ENCODE results near the gene USP9X. TPM values are rescaled to one million over a fixed set of nuclear protein-coding genes. Genes with fewer than 3 reads are reported as not detected.

The USP9X gene, protein sequence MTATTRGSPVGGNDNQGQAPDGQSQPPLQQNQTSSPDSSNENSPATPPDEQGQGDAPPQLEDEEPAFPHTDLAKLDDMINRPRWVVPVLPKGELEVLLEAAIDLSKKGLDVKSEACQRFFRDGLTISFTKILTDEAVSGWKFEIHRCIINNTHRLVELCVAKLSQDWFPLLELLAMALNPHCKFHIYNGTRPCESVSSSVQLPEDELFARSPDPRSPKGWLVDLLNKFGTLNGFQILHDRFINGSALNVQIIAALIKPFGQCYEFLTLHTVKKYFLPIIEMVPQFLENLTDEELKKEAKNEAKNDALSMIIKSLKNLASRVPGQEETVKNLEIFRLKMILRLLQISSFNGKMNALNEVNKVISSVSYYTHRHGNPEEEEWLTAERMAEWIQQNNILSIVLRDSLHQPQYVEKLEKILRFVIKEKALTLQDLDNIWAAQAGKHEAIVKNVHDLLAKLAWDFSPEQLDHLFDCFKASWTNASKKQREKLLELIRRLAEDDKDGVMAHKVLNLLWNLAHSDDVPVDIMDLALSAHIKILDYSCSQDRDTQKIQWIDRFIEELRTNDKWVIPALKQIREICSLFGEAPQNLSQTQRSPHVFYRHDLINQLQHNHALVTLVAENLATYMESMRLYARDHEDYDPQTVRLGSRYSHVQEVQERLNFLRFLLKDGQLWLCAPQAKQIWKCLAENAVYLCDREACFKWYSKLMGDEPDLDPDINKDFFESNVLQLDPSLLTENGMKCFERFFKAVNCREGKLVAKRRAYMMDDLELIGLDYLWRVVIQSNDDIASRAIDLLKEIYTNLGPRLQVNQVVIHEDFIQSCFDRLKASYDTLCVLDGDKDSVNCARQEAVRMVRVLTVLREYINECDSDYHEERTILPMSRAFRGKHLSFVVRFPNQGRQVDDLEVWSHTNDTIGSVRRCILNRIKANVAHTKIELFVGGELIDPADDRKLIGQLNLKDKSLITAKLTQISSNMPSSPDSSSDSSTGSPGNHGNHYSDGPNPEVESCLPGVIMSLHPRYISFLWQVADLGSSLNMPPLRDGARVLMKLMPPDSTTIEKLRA (N-terminal part only)
- polyA plus RNA-seq (2012; rRNA removed), result 13.2 and 15.7 TPM in 2 replicates
- 15.5 and 15.9 TPM in 2 replicates for polyA plus RNA-seq (2012; cell fraction: cytosol; rRNA removed)
- polyA plus RNA-seq (2012; cell fraction: nucleus; rRNA removed), result 18.7 and 34.4 TPM in 2 replicates

DNA sequence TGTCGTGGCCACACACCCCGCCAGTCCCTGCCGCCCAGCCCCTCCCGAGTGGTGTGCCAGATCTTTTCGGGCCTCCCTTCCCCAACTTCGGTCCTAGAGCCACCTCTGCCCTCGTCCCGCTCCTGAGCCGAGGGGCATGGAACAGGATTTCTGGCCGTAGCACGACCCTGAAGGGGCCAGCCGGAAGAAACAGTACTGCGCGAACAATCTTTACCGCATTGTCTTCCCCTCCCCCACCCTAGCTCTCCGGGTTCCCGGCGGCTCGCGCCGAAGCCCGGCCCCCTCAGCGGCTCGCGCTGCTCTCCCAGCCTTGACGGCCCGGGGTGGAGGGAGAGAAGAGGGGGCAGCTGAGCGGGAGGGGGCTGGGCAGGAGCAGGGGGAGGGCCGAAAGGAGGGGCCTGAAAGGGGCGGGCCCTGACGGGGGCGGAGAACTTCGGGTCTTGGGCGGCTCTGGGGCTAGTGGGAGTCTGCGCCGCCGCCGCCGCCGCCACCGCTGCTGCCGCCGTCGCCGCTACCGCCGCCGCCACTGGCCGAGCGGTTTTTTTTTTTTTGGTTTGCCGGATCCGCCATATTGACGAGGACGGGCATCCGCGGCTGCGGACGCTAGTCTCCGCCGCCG, at the start of gene USP9X:
TSS of gene USP9X (plus strand) at position 553 of the 619 bp plus-strand sequence. CDS start 38,184 bp downstream, outside the sequence.
- H3K36me3 ChIP-seq (replicated peaks in 1 of 2; ENCODE audit: control insufficient read depth in 1 of 2, insufficient read depth in 2 of 2, low read length in 1 of 2), result peaks cover 8 to 9% of the 10 kb centered on the region in 2 experiments
- H3K79me2 ChIP-seq (ENCODE audit: insufficient read depth), result peaks cover 47% of the 10 kb centered on the region
- H3K4me1 ChIP-seq (ENCODE audit: control insufficient read depth in 1 of 2, insufficient read depth in 2 of 2, low read depth in 1 of 2, low read length in 1 of 2), result no peaks in the 10 kb centered on the region; a peak in 3 of 4 replicates
- H4K20me1 ChIP-seq (ENCODE audit: insufficient read depth), result peaks cover 36% of the 10 kb centered on the region
- peak within 1 kb of the TSS; percentile 66 for H2AFZ ChIP-seq (ENCODE audit: low read depth)
- ChIA-PET POLR2A (interaction anchor here (0.6 to 2.3 kb wide), 4 partner anchors 11 to 529 kb away, joined by 3 to 9 read pairs (median 5); no protein-coding TSS in a partner anchor), CTCF (no interaction called here)
- DNase-seq, result peak; percentile 93
- H3F3A ChIP-seq (replicated peaks; ENCODE audit: insufficient read depth), result peaks cover 9% of the 10 kb centered on the region
- H3K27me3 ChIP-seq (ENCODE audit: insufficient read depth), result no peaks in the 10 kb centered on the region
- H3K4me3 ChIP-seq (ENCODE audit: low read depth in 2 of 2, low read length in 1 of 2), result peak within 1 kb of the TSS; percentile 81 to 93
- H3K27ac ChIP-seq (ENCODE audit: low read depth in 2 of 2, low read length in 1 of 2), result peak within 1 kb of the TSS; percentile 98 to 99
- no peaks in the 10 kb centered on the region for H3K9me3 ChIP-seq
- H3K9me2 ChIP-seq, result no peaks in the 10 kb centered on the region
- TF ChIP-seq YY1 (IDR thresholded peaks at IDR 0.05; ENCODE audit: low read depth) (0 out of 2 replicates have a peak, but pooled peaks have one; percentile 36), TEAD4 (IDR thresholded peaks at IDR 0.05; ENCODE audit: borderline replicate concordance, insufficient read depth) (no peak), GATA2 (CRISPR knock-in tag; IDR thresholded peaks at IDR 0.05) (no peak), TAF1 (IDR thresholded peaks at IDR 0.05; ENCODE audit: borderline replicate concordance, low read depth, low read length) (0 out of 2 replicates have a peak, but pooled peaks have one; percentile 35), MXI1 (IDR thresholded peaks at IDR 0.05; ENCODE audit: low read depth, low read length) (0 out of 2 replicates have a peak, but pooled peaks have one; percentile 11), NRF1 (IDR thresholded peaks at IDR 0.05; ENCODE audit: low read depth, low read length) (0 out of 2 replicates have a peak, but pooled peaks have one; percentile 23), POLR2AphosphoS5 (IDR thresholded peaks at IDR 0.05; ENCODE audit: low read depth, low read length) (peak; percentile 12), SMC3 (IDR thresholded peaks at IDR 0.05; ENCODE audit: low read depth, low read length) (no peak)
- TF ChIP-seq, protein P1, sequence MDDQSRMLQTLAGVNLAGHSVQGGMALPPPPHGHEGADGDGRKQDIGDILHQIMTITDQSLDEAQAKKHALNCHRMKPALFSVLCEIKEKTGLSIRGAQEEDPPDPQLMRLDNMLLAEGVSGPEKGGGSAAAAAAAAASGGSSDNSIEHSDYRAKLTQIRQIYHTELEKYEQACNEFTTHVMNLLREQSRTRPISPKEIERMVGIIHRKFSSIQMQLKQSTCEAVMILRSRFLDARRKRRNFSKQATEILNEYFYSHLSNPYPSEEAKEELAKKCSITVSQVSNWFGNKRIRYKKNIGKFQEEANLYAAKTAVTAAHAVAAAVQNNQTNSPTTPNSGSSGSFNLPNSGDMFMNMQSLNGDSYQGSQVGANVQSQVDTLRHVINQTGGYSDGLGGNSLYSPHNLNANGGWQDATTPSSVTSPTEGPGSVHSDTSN (IDR thresholded peaks at IDR 0.05), result no peak; the same call in 1 of the 2 replicates
- H3K4me2 ChIP-seq, result peak within 1 kb of the TSS; percentile 82
- peak within 1 kb of the TSS; percentile 95 for H3K9ac ChIP-seq
- 2% methylated on average over 51 of the region's 61 CpGs for WGBS (ENCODE audit: low lambda C conversion rate)

DNA sequence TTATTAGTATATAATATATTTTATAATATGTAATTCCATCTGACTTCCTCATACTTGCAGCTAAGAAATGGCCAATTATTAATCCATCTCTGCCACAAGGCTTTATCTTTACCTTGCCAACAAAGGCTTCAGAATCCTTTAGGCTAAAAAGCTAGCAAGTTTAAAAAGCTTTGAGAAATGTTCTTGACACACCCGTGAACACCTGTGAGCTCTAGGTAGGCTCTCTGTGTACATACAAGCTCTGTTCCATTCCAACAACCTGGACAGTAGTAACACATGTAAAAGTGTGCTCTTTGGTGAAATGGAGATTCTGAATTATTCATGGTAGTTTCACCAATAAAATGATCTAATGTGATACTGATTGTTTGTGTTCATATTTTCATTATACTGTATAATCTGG, 49.7 kb upstream of the USP9X start:
- ChIA-PET CTCF (no interaction called here), POLR2A (no interaction called here)
- no peak for DNase-seq
- Histone ChIP-seq H3K9me2 (no peaks in the 10 kb centered on the region), H3K4me2 (no peak overlapping the region), H3K9ac (no peak overlapping the region), H3K36me3 (replicated peaks in 1 of 2; ENCODE audit: control insufficient read depth in 1 of 2, insufficient read depth in 2 of 2, low read length in 1 of 2) (no peaks in the 10 kb centered on the region), H3K27me3 (ENCODE audit: insufficient read depth) (peaks cover 8% of the 10 kb centered on the region; the same call in 1 of the 2 replicates), H3K27ac (ENCODE audit: low read depth in 2 of 2, low read length in 1 of 2) (no peak overlapping the region), H3K9me3 (no peaks in the 10 kb centered on the region), H3K79me2 (ENCODE audit: insufficient read depth) (no peaks in the 10 kb centered on the region), H3K4me1 (ENCODE audit: control insufficient read depth in 1 of 2, insufficient read depth in 2 of 2, low read depth in 1 of 2, low read length in 1 of 2) (no peaks in the 10 kb centered on the region), H2AFZ (ENCODE audit: low read depth) (no peak overlapping the region), H4K20me1 (ENCODE audit: insufficient read depth) (no peaks in the 10 kb centered on the region), H3K4me3 (ENCODE audit: low read depth in 2 of 2, low read length in 1 of 2) (no peak overlapping the region), H3F3A (replicated peaks; ENCODE audit: insufficient read depth) (no peaks in the 10 kb centered on the region)
- WGBS (ENCODE audit: low lambda C conversion rate), result 29% methylated on average over 1 of the region's 1 CpG
- no peak for TF ChIP-seq MEF2A (IDR thresholded peaks at IDR 0.05; ENCODE audit: borderline replicate concordance, low read depth)
- TF ChIP-seq SMC3 (IDR thresholded peaks at IDR 0.05; ENCODE audit: low read depth, low read length), result no peak
- no peak for TF ChIP-seq TAF1 (IDR thresholded peaks at IDR 0.05; ENCODE audit: borderline replicate concordance, low read depth, low read length)
- TF ChIP-seq RCOR1 (IDR thresholded peaks at IDR 0.05; ENCODE audit: low read length), result no peak
- TF ChIP-seq CHD2 (IDR thresholded peaks at IDR 0.05; ENCODE audit: low read length, partially characterized antibody), result no peak
- TF ChIP-seq MAX (IDR thresholded peaks at IDR 0.05; ENCODE audit: low read depth), result no peak
- no peak for TF ChIP-seq RXRA (IDR thresholded peaks at IDR 0.05; ENCODE audit: borderline replicate concordance, low read depth)

All from SK-N-SH (cell line).